NCI-H1694 treated with DMSO at 0.1 percent for 48 hours (cell line): ENCODE results near the gene RALGPS1.
A peak's percentile ranks its signal among the peaks of the same experiment; 100 is the strongest.

Experiments
- DNase-seq: peaks from one replicate; lab custom pipeline; 2025; lab: John Stamatoyannopoulos, UW

Gene RALGPS1

DNA sequence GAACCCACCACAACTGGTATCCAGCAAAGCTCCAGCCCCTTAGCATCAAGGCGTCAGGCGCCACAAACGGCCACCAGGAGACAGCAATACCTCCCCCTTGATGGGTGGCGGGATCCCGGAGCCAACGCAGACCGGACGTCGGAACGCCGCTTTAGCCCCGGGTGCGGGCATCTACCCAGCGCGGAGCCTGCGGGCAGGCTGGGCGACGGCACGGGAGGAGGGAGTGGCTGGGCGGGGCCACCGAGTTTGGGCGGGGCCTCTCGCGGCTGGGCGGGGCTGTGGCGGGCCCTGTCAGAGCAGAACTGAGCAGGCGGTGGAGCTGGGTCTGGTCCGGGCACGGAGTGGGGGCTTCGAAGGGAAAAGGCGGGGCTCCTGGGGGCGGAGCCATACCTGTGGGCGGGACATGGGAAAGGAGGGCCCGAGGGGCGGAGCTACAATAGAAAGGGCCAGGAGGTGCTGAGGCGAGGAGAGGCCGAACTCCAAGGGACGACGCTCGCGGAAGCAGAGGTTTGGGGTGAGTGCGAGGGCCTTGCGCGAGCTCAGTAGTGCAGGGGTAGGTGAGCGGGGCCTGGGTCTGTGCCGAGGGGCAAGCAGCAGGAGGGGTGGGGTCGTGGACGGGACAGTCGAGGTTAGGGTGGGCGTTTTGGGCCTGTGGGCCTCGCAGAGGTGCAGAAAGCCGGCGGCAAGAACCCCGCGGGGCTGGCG, 309.7 kb downstream of the RALGPS1 start:
- DNase-seq, result peak; percentile 29

DNA sequence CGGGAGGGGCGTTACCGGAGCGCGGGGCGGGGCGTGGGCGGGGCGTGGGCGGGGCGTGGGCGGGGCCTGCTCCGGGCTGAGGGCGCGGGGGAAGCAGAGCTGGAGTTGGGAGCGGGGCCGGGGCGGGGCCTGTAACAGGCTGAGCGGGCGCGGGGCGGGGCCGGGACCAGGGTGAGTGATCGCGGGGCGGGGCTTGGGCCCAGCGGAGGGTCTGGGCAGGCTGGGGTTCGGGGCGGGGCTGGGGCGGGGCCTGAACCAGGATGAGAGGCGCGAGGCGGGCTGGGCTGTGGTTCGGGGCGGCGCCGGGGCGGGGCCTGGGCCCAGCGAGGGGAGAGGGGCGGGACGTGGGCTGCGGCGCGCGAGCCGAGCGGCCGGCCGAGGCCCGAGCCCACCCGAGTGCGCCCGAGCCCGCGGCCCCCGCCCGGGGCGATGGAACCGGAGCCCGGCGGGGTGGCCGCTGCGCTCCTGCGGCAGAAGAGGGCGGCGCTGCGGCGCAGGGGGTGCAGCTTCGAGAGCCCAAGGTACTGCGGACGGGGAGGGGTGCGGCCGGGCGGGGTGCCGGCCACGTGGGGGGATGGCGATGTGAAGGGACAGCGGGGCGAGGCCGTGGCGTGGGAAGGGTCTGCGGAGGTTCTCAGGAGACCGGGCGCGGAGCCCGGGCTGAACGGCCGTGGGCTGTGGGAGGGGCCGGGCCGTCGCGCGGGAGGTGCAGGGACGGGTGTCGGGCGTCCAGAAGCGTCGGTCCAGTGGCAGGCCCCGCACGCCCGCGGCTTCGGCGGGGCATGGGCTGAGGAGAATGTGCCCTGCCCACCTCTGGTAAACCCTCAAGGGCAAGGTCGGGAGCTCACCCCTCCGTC, 310.5 kb downstream of the RALGPS1 start:
- DNase-seq, result peak; percentile 69

DNA sequence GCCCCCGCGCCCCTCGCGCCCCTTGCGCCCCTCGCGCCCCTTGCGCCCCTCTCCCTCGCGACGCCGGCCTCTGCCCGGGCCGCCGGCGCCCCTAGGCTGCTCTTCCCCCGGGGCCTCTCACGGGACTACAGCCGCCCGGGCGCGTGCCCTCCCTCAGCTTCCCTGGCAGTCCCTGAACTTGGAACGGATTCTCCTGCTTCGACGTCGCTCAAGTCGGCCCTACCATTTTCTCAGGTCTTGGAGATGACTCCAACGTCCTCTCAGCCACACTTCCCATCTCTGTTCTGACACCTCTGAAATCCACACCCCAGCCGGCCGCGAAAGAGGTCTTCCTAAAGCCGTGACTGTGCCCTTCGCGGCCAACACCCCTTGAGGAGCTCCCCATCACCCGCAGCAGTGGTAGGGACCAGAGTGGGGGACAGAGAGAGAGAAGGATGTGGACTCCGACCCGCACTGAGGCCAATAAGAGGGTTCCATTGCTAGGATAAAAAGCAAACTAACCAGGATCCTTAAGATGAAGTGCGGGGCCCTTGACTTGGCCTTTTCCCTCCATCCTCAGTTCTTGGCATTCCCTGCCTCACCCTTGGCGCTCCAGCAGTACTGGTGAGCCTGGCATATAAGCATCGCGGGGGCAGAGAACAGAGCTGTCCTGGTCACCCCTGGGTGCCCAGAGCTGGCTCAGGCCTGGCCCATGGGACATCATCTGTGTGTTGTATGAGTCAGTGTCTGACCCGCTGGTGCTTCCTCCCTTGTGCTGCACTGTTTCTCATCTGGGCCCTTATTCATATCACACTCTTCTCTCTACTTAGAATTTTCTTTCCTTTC, 311.4 kb downstream of the RALGPS1 start:
- DNase-seq, result no peak

DNA sequence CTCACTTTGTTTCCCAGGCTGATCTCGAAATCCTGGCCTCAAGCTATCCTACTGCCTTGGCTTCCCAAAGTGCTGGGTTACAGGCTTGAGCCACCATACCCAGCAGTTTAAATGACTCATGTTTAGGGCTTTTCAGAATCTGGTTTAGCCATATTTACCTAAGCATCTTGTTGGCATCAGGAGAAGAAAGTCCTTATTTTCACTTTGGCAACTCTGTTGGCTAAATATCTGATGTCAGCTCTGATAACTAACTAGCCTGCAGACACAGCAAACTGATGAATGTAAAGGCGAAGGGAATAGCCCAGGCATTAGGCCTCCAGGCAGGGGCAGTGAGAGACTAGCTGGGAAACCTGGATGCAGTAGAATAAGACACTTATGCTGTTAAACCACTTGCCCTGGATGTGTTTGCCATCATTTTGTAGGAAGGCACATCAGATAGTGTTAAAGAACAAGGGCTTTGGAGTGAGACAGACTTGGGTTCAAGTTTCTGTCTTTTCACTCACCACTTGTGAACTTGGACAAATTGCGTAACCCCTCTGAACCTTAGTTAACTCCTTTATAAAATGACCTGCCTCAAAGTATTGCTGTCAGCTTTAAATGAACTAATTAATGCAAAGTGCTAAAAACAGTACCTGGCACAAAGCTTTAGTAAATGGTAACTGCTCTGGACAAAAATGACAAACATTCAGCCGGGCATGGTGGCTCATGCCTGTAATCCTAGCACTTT, 315.3 kb downstream of the RALGPS1 start:
- no peak for DNase-seq

DNA sequence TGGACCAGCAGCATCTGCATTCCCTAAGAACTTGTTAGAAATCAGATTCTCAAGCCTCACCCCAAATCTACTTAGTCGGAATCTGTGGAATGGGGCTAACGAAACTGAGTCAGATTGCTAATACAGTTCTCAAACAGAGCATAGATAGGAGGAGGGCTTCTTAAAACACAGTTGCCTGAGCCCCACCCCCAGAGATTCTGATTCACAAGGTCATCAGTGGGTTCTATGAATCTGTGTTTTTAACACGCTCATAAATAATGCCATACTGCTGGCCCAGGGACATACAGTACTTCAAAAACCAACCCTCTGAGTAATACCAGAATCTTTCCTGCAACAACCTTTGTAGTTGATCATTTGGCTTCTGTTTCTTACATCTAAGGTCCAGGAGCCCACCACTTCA, 317.1 kb downstream of the RALGPS1 start:
- no peak for DNase-seq

DNA sequence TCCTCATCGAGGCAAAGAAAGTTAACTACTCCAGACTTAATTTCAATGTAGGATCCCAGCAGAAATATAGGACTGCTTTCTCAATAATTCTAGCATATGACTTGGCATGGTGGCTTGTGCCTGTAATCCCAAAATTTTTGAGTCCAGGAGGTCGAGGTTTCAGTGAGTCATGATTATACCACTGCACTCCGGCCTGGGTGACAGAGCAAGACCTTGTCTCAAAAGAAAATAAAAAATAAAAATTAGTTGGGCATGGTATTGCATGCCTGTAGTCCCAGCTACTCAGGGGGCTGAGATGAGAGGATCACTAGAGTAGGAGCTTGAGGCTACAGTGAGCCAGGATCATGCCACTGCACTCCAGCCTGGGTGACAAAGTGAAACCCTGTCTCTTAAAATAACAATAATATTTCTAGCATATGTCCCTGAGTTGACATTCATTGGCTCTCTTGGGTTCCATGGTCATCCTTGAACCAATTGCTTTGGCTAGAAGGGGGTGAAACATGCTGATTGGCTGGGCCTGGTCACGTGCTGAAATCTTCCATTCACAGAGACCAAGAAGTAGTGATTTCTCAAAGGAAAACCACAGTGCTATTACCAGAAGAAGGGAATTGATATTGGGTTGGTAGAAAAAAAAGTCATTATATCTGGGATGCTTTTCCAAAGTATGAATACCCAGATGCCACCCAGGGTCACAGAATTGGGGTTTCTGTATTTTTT, 318.4 kb downstream of the RALGPS1 start:
- DNase-seq, result no peak

DNA sequence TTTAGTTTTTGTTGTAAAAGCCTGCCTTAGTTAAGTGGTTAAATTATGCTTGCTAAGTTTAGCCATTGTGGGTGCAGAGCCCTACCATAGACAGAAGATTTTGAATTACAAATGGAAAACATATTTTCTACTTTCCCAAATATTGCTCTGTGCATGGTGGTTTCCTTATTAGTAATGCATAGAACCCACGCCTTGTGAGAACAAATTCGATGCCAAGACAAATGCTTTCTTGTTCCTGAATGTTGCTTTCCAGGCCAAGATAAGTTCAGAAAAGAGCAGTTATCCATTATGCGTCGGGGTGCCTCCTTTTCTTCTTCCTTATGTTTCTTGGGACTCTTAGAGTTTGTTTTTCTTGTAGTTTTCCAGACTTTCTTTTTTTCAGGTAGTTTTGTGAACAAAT, 319.0 kb downstream of the RALGPS1 start:
- DNase-seq, result no peak

DNA sequence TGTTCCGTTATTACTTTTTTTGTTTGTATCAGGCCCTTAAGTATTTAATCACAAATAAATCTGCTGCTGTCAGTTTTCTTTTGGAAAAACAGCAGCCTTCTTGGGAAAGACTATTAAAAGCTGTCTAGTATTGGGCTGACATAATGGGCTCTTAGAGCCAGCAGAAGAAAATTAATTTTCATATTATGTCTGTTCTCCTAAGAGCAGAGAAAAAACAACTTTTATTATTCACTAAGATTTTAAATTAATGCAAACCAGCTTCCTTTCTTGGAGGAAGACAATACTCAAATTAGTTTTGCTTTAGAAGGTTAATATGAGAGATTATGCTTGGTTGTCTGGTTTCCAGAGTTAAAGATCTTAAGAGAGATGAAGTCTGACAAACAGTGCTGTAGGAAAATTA, 319.4 kb downstream of the RALGPS1 start:
- DNase-seq, result no peak

DNA sequence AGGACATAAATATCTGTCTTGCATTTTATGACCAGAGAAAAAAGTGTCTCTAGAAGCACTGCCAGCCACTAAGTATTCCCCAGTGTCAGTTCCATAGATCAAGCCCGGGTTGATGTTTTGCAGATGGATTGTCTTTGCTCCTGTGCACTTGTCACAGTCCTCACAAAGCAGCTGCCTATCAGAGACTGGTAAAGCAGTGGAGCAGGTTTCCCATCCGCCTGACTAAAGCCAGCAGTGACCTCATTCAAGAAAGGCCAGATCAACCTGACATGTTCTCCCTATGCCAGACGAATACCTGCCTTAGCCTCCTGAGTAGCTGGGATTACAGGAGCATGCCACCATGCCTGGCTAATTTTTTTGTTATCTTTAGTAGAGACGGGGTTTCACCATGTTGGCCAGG, 323.2 kb downstream of the RALGPS1 start:
- DNase-seq, result no peak

DNA sequence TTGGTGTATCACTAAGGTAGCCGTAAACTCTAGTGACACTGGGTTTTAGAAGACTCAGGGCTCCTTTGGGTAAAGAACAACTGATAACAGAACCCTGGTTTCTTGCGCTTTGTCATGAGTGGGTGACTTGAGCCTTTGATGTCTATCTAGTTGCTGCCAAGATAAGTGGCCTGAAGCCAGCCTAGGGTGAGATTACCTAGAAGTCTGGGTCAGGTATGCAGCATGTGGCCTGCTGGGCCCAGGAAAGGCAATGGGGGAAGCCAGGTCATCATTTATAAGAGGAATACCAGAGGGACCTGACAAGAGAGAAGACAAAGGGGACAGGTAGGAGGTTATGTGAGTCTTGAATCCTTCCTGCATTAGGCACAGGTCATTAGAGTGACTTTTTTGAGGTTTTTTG, 326.8 kb downstream of the RALGPS1 start:
- DNase-seq, result no peak

DNA sequence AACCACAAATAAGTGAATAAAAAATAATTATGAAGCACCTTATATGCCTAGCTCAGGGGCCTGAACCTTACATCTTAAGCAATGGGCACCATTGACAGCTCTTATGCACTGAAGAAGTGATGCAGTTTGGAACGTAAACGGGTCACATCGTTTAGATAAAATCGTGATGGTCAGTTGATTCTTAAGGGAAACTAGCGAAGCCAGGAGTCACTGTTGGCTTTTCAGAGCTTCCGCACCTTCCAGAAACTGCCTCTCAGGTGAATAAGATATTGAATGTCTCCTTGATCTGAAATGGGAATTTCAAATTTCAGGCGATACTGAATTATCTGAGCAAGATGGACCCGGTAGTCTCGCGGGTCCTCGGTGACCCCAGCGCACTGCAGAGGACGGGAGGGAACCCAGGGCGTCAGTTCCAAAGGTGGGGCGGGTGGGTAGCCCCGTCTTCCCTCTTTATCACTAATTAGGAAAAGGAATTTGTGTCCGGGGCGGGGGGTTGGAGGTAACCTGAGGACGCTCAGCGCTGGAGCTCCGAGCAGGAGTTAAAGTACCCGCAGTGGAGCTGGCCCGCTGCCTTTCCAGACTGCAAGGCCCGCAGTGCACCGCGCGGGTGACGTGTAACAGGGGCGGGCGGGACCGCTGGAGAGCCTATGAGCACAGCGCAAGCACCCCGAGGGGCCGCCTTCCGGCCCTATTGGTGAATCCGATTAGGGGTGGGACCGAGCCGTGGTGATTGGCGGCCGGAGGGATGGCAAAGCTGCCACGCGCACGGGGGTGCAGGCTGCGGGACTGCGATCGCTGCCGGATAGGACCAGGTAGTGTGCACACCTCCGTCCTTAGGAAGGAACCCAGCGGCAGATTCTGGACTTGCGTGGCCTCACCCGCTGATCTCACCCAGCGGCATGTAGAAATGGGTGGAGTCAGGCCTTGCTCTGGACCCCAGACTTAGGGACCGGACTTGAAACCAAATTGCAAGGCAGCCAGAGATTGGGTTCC, 330.3 kb downstream of the RALGPS1 start:
- peak; percentile 74 for DNase-seq

DNA sequence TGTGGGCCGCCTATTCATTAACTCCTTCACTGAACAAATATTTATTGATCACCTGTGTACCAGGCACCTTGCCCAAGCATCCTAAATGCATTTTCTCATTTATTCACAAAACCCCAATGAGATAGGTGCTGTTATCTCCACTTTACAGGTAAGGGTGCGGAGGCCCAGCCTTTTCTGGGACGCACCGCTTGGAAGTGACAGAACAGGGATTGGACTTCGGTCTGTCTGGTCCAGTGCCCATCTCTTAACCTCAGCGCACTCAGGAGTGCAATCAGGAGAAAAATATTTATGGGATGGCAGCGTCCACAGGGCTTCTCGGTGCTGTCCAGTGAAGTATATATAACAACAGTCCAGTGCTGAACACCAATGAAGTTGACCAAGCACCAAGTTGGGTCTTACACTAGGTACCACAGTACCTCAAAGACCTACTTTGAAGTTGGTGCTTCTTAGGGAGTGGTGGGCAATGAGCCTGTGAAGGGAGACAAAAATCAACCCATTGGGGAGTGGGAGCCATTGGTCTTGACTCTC, 331.1 kb downstream of the RALGPS1 start:
- no peak for DNase-seq

DNA sequence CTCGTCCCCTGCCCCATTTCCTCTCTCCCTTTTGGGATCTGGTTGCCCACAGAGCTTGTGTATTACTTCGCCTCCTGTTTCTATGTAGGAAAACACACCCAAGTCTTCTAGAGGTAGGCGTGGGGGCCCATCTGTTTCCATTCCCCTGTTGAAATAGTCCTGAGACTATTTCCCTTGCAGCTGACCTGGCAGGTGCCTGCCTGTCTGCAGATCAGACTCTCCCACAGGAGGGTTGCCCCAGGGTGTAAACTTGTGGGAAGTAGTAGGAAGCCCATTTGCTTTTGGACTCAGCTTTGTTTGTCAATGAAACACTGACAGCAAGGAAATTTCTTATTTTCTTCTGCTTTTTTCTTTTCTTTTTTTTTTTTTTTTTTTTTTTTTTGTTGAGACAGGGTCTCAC, 333.7 kb downstream of the RALGPS1 start:
- DNase-seq, result no peak

DNA sequence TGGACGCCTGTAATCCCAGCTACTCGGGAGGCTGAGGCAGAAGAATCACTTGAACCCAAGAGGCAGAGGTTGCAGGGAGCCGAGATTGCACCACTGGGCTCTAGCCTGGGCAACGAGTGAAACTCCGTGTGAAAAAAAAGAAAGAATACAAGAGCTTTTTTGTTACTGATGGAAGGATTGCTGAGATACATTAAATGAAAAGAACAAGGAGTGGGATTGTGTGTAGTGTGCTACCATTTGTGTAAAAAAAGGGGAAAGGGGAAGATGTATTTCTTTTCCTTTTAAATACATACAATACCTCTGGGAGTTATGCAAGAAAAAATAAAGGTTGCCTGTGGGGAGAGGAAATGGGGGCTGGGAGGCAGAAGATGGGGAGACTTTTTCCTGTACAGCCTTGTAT, 335.3 kb downstream of the RALGPS1 start:
- no peak for DNase-seq

DNA sequence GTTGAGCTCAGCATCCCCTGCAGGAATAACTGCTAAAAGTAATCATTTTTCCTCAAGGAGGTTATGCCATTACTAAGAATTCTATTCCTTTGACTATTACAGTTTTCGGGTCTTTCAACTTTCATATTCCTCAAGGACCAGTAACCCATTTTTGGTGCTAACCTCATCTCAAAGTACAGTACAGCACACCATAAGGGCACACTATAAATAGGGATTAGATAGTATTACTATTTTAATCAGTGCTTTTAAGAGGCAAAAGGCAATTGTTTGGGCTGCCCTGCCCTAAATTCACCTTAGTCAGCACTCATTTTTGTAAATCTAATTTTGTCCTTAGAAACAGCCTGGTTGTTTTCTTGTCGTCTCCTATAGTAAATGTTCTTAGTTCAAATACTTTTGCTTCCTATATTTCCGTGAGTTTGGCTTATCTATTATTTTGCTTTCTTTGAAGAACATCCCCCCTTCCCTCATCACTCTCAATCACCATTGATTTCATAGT, 336.4 kb downstream of the RALGPS1 start:
- DNase-seq, result no peak

DNA sequence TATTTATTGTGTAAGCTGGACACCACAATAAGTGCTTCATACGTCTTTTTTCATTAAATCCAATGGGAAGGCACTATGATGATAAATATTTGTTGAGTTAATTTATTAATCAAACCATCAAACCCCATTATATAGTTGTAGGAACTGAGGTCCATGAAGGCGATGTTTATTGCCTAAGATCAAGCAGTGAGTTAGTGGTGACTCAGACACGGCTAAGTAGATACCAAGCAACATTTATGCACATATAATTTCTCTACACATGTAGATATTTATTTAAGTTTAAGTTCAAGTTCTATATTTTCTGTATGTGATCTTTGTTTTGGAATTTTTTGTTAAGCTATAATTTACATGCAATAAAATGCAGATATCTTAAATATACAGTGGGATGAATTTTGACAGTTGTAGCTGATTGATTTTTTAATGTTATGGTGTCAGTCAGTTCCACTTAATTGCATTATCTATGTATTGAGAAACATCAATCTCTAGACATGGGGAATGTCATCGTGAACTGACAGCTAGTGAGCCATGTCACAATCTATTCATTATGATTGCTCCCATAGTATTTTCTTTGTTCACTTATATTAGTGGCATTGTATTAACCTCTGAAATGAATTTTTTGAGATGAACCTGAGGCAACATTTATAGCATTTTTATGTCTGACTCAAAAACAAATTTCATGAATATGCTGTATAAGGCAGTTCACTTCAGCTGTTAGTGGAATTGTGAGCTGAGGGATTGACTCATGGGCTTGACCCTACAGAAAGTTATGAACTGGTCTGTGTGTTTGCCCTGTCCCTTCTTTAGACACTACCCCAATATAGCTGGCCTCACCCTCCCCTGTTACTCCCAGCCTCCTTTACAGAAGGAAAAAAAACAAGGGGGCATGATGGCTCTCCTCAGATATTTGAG, 338.1 kb downstream of the RALGPS1 start:
- no peak for DNase-seq

DNA sequence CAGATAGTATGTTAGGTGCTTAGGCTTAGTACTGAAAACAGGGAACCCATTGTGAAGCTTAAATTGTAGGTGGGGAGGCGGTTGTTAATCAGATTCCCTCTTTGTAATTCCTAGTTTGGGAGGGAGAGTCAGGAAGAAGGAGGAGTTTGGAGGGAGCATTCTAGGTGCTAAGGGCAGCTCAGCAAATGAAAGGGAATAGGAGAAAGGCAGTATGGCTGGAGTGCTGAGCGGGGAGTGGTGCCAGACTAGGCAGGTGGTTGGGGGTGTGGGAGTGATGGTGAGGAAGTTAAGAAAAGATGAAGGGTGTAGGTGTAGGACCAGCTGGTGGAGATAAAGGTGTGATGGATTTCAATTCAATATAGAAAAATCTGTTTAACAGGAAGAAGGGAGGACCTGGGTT, 338.9 kb downstream of the RALGPS1 start:
- no peak for DNase-seq

DNA sequence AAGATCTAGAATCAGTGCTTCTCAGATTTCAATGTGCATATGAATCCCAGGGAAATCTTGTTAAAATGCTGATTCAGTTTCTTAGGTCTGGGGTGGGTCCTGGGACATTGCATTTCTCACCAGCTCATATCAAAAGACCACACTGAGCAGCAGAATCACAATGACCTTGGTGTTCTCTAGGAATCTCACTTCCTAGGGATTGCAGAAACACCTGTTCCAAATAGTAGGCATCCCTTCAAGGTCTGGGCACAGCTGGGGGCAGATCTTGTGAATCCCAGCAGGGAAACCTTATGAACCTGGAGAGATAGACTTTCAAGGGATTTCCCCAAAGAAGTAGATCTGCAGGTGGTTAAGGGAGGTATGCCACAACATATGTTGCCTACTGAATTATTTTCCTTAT, 341.1 kb downstream of the RALGPS1 start:
- no peak for DNase-seq

DNA sequence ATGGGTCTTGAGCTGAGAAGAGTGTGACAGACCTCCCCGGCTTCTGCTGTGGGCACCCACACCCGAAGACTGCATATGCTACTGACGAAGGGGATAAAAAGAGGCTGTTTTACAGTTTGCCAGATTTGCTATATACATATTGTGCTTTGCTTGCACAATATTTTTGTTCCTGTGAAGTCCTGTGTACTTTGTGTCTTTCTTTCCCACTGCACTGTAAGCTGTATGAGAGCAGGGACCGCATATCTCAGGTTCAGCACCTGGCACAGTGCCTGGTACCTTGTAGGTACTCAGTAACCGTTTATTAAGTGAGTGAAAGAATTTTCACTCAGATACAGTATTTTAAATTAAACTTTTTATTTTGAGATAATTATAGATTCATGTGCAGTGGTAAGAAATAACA, 341.7 kb downstream of the RALGPS1 start:
- DNase-seq, result no peak
